ENCODE data around the gene F7. TPM values are rescaled to one million over a fixed set of nuclear protein-coding genes. Genes with fewer than 3 reads are reported as not detected.
"Not testable (repeated sequence)": the region's sequence is repeated elsewhere in the genome, so short reads cannot be mapped to it uniquely, and the experiment has no call there.

Gene F7
- total RNA-seq, 1 donor from 2014 or later, result not detected

DNA sequence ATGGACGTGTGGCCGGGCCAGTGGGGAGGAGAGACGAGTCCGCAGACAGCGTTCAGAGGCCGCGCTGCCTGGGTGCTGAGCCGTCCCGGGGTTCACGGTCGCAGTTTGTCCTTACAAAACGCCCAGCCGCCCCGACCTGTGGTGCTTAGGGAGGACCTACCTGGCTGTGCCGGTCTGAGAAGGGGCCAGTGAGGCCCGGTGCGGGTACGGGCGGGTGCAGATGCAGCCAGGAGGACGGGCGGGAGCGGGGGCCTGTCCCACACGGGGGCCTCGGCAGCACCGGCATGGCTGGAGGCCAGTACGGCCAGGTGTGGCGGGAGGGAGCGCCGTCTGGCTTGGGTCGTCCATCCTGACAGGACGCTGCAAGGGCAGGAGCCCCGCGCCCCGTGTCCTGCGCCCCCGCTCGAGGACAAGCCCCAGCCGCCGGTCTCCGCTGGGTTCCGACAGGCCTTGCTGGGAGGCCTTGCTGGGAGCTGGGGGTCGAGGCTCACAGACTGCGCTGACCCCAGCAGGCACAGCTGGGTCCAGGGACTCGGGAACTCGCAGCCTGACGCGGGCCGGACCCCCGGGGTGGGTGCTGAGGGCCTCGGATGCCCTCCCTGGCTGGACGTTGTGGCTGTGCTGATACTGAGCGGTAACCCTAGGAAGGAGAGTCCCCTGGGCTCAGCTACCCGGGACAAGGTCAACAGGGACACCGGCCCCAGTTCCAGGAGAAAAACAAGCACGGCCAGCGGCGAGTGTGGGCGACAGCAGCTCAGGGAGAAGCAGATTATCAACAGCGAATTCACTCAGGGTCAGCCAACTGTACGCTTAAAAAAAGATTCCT is 47.6 kb downstream of the F7 start:
- peak in 1 of 2 donors; percentile 21 for DNase-seq (ENCODE audit: low read depth in 2 of 2)

GRCh38 chr13:113153810-113154748 is 48.5 kb downstream of the F7 start:
- peak; percentile 71 to 83 for DNase-seq (ENCODE audit: low read depth in 2 of 2)

DNA sequence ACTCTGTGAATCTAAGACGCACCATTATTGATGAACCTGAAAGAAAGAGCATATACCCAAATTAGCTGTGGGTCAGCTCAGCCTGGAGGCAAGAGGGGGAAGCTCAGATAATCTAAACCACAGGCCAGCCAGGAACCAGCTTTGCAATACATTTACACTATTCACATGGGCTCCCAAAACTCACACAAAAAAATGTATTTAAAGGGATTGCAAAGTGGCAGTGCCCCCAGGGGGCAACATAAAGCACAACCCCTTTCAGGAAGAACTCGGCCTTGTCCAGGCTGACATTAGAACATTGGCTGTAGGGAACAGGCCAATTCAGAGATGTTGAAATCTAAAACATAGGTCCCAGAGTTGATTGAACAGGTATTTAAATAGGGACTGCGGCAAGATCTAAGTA is 49.6 kb downstream of the F7 start:
- no peak for DNase-seq (ENCODE audit: low read depth in 2 of 2)

- no peak for DNase-seq (ENCODE audit: low read depth in 2 of 2)
These were observed 50.5 kb downstream of the F7 start for GRCh38 chr13:113155982-113156655.

- DNase-seq (ENCODE audit: low read depth in 2 of 2), result peak in 1 of 2 donors; percentile 20
These were observed 51.8 kb downstream of the F7 start for GRCh38 chr13:113157206-113157928.

DNA sequence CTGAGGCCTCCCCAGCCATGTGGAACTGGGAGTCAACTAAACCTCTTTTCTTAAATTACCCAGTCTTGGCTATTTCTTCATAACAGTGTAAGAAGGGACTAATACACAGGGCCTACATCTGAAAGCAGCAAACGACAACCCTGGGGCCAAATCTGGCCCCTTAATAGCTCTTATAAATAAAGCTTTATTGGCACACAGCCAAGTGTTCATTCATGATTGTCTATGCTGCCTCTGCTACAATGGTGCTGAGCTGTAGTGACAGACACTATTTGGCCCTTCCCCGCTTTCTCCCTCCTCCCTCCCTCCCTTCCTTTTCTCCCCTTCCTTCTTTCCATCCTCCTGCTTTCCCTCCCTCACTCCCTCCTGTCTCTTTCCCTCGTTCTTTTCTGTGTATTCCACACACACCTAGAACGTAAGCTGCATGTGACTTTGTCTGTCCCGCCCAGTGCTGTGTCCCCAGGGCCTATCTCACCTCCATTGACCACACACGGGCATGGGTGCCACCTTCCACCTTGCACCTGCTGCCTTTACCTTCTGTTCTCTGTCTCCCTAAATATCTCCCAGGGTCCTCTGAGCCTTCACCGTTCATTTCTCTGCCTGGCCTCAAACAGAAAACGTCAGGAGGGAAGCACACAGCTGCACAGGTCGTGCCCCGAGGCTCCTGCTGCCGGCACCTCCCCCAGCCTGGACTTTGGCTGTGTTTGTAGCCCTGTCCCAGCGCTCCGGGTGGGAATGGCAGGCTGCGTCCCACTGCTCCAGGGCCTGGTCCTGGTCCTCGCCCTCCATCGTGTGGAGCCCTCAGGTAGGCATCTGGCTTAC is 52.5 kb downstream of the F7 start, which contains the start of gene PROZ:
PROZ (plus strand) TSS at position 720 of the 819 bp plus-strand sequence; CDS start at position 733, 13 bp downstream.
- no peak for DNase-seq (ENCODE audit: low read depth in 2 of 2)

DNA sequence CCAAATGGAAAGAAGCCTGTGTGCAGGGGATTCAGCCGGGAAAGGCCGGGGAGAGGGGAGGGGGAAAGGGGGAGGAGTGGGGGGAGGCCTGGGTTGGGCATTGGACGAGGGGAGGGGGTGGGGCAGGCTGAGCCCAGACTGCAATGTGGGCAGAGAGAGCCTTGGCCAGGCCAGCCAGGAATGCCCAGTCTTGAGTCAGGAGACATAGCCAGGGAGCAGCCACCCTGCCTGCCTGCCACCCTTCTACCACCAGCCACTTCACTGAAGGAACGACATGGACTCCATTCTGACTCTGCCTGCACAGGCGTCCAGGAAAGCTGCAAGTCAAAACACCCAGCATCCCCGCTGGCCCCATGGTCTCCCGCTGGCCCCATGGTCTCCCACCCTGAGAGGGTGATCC is 53.4 kb downstream of the F7 start:
- no peak for DNase-seq (ENCODE audit: low read depth in 2 of 2)

- no peak for DNase-seq (ENCODE audit: low read depth in 2 of 2)
These were observed 54.1 kb downstream of the F7 start for GRCh38 chr13:113159701-113160100.

- no peak for DNase-seq (ENCODE audit: low read depth in 2 of 2)
These were observed 55.4 kb downstream of the F7 start for GRCh38 chr13:113160983-113161382.

- no peak for DNase-seq (ENCODE audit: low read depth in 2 of 2)
These were observed 55.8 kb downstream of the F7 start for GRCh38 chr13:113161433-113161832.

GRCh38 chr13:113161975-113162374 is 56.4 kb downstream of the F7 start:
- not testable (repeated sequence) for DNase-seq (ENCODE audit: low read depth in 2 of 2)

GRCh38 chr13:113162783-113163685 is 57.4 kb downstream of the F7 start:
- DNase-seq (ENCODE audit: low read depth in 2 of 2), result no peak

DNA sequence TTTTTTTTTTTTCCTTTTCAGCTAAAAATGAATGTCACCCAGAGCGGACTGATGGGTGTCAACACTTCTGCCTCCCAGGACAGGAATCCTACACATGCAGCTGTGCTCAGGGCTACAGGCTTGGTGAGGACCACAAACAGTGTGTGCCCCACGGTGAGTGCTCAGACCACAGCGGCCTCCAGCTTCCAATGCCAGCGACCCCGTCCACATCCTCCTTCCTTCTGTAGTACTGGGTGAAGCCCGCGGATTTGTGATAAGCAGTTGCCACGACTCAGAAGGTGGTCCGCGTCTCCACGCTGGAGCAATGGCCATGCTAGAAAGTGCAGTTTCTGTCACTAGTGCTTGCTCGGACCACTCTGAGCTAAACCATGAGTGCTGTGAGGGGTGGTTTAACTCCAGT is 58.9 kb downstream of the F7 start:
- DNase-seq (ENCODE audit: low read depth in 2 of 2), result no peak

DNA sequence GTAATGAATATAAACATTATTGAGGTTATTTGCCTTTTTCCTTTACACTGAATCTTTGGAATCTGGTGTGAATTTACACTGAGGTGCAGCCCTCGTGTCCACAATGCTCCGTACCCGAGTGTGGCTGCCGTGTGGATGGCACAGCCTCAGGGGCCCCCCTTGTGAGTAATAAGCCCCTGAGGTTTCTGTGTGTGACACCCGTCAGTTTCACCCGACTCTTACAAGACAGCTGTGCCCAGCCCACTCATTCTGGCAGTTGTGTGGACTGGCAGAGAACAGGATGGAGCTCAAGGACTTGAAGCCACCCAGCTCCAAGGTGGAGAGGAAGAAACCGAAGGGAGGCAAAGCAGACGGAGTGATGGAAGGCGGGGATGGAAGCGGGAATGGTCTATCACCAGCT is 60.7 kb downstream of the F7 start:
- DNase-seq (ENCODE audit: low read depth in 2 of 2), result no peak

DNA sequence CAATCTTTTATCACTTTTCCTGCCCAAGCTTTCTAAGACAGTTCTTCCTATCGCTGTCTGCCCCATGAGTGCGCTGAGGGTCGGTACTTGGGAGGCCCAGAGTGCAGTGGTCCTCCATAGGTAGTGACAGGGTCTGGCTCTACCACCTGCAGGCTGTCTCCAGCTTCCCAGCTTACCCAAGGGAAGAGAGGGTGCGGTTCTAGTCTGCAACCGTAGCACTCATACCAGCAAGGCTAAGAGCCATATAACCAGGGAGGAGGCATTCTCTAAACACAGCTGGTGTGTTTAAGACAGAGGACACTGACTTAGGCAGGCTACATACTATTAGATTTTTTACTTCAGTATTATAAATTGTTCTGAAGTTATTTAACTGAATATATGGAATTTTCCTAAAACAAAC is 61.1 kb downstream of the F7 start:
- DNase-seq (ENCODE audit: low read depth in 2 of 2), result no peak

- DNase-seq (ENCODE audit: low read depth in 2 of 2), result no peak
These were observed 61.6 kb downstream of the F7 start for GRCh38 chr13:113167155-113167554.

DNA sequence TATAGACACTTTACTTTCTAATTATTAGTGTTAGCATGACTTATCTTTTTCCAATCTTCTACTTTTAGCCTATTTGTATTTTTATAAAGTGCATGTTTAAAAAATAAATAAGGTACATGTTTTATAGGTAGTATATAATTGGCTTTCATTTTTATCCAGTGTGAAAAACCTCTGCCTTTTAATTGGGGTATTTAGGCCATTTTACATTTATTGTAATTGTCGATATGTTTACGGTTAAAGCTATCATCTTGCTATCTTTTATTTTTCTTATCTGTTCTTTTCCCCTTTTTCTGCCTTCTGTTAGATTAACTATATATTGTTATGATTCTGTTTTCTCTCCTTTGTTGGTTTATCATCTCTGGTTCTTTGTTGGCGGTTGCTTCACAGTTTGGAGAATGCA is 62.0 kb downstream of the F7 start:
- DNase-seq (ENCODE audit: low read depth in 2 of 2), result no peak

GRCh38 chr13:113168211-113168610 is 62.6 kb downstream of the F7 start:
- DNase-seq (ENCODE audit: low read depth in 2 of 2), result no peak
